HCT116 (cell line): ENCODE measurements around the gene MAPK10. TPM values are rescaled to one million over a fixed set of nuclear protein-coding genes. Genes with fewer than 3 reads are reported as not detected.

Source experiments
- ATAC-seq: fragments of 200-7000 bp; cut with Tn5 transposase; 2 replicates; pipeline ENCODE4 v1.9.1; 2020; ENCODE audit warnings: mild to moderate bottlenecking, moderate library complexity
- BruUV-seq: library from RNA; stranded (reverse); fragments of 400-500 nt; replicated peaks from 2 replicates; lab custom pipeline; 2021; lab: Mats Ljungman, UMichigan
- CTCF ChIA-PET: fragments of 300-600 bp; sonication (Branson Sonifier 250); formaldehyde crosslinking; loops from one replicate; lab custom pipeline; 2021; ENCODE audit warnings: antibody characterized with exemption; lab: Charles Lee
- POLR2A ChIA-PET: fragments of 300-600, 350-600 bp; sonication (Branson Sonifier 250); formaldehyde crosslinking; loops from one replicate; lab custom pipeline; 2021; ENCODE audit warnings: antibody characterized with exemption; lab: Charles Lee
- RAD21 ChIA-PET, 2 experiments: fragments of 300-600 bp; sonication (Branson Sonifier 250); formaldehyde crosslinking; loops; one replicate each; lab custom pipeline; 2023; ENCODE audit warnings: low total read pairs in 2 of 2; ENCODE audit not compliant: uncharacterized antibody in 2 of 2, unreplicated experiment in 2 of 2, low non-redundant PET in 1 of 2; lab: Charles Lee
- DNase-seq: peaks from one replicate; pipeline ENCODE4 v3.0.0-alpha.2; 2010; ENCODE audit warnings: low read depth, low spot score
- H2AFZ ChIP-seq: fragments of 200-600 bp; shearing (Covaris generic), sonication (generic); 2 replicates; pipeline ENCODE4 v1.6.1; 2017; ENCODE audit warnings: low read depth, mixed run types, mixed read lengths, antibody characterized with exemption, low read length; ENCODE audit not compliant: poor library complexity, severe bottlenecking
- H3K27ac ChIP-seq: 2 replicates; pipeline ENCODE4 v1.5.1; 2012; ENCODE audit warnings: low read depth, low read length
- H3K27me3 ChIP-seq: fragments of 200-600 bp; sonication (generic); 2 replicates; pipeline ENCODE4 v1.6.1; 2016; ENCODE audit warnings: mixed run types, low read length, mixed read lengths; ENCODE audit not compliant: insufficient read depth
- H3K36me3 ChIP-seq, 2 experiments: fragments of 200-500 bp in 1 of 2; fragments of 200-600 bp in 1 of 2; sonication (Bioruptor generic) in 1 of 2; sonication (generic) in 1 of 2; 2 replicates each; pipeline versions ENCODE4 v1.5.1 to v1.6.1; 2014 to 2016; ENCODE audit warnings: low read length in 2 of 2, inconsistent platforms in 1 of 2, mixed read lengths in 1 of 2, mixed run types in 1 of 2; ENCODE audit not compliant: insufficient read depth in 2 of 2, control insufficient read depth in 1 of 2
- H3K4me1 ChIP-seq, 2 experiments: fragments of 200-600 bp in 1 of 2; sonication (generic) in 1 of 2; 2 replicates each; pipeline versions ENCODE4 v1.5.1 to v1.6.1; 2012 to 2017; ENCODE audit warnings: low read length in 2 of 2, inconsistent platforms in 1 of 2, mild to moderate bottlenecking in 1 of 2, mixed read lengths in 1 of 2, mixed run types in 1 of 2, moderate library complexity in 1 of 2; ENCODE audit not compliant: insufficient read depth in 2 of 2, control insufficient read depth in 1 of 2
- H3K4me2 ChIP-seq: fragments of 200-600 bp; sonication (generic); 2 replicates; pipeline ENCODE4 v1.6.1; 2017; ENCODE audit warnings: mixed run types, low read length, mixed read lengths
- H3K4me3 ChIP-seq, 2 experiments: fragments of 200-600 bp in 1 of 2; sonication (generic) in 1 of 2; replicated peaks in 1 of 2; 2 replicates each; pipeline ENCODE4 v1.5.1; 2011 to 2016; ENCODE audit warnings: low read length in 2 of 2, control low read depth in 1 of 2, low read depth in 1 of 2, mild to moderate bottlenecking in 1 of 2, mixed read lengths in 1 of 2, mixed run types in 1 of 2
- H3K79me2 ChIP-seq: fragments of 200-600 bp; sonication (generic); 2 replicates; pipeline ENCODE4 v1.6.1; 2017; ENCODE audit warnings: mild to moderate bottlenecking, mixed run types, low read length, moderate library complexity, mixed read lengths; ENCODE audit not compliant: insufficient read depth
- H3K9ac ChIP-seq: fragments of 200-600 bp; sonication (generic); 2 replicates; pipeline ENCODE4 v1.6.1; 2016; ENCODE audit warnings: low read length, mixed read lengths
- H3K9me2 ChIP-seq: fragments of 200-600 bp; sonication (generic), shearing (Covaris generic); 2 replicates; pipeline ENCODE4 v1.6.1; 2017; ENCODE audit warnings: mixed run types, mild to moderate bottlenecking, moderate library complexity; ENCODE audit not compliant: insufficient read depth
- H3K9me3 ChIP-seq, 2 experiments: fragments of 200-500 bp in 1 of 2; fragments of 200-600 bp in 1 of 2; sonication (Bioruptor generic) in 1 of 2; sonication (generic) in 1 of 2; 2 replicates each; pipeline ENCODE4 v1.6.1; 2014 to 2017; ENCODE audit warnings: low read length in 2 of 2, mixed read lengths in 2 of 2, inconsistent platforms in 1 of 2, low read depth in 1 of 2, mild to moderate bottlenecking in 1 of 2, mixed run types in 1 of 2, moderate library complexity in 1 of 2; ENCODE audit not compliant: control insufficient read depth in 1 of 2, insufficient read depth in 1 of 2
- H4K20me1 ChIP-seq: fragments of 200-600 bp; sonication (generic), shearing (Covaris generic); 2 replicates; pipeline ENCODE4 v1.6.1; 2017; ENCODE audit warnings: mixed run types, mild to moderate bottlenecking, moderate library complexity; ENCODE audit not compliant: insufficient read depth
- CBX3 ChIP-seq: IDR thresholded peaks from 2 replicates; pipeline ENCODE4 v1.6.1; 2012; ENCODE audit warnings: low read depth
- CEBPB ChIP-seq: IDR thresholded peaks from 2 replicates; pipeline ENCODE4 v1.6.1; 2012; ENCODE audit warnings: low read depth
- EGR1 ChIP-seq: IDR thresholded peaks from 2 replicates; pipeline ENCODE4 v1.6.1; 2012; ENCODE audit warnings: low read depth
- ELF1 ChIP-seq: IDR thresholded peaks from 2 replicates; pipeline ENCODE4 v1.6.1; 2012; ENCODE audit warnings: low read depth, borderline replicate concordance
- EZH2 ChIP-seq: fragments of 200-600 bp; sonication (generic); IDR thresholded peaks from 2 replicates; pipeline ENCODE4 v1.6.1; 2017; ENCODE audit warnings: antibody characterized with exemption, mixed run types
- FOSL1 ChIP-seq: IDR thresholded peaks from 2 replicates; pipeline ENCODE4 v1.6.1; 2012; ENCODE audit warnings: low read depth
- JUND ChIP-seq: IDR thresholded peaks from 2 replicates; pipeline ENCODE4 v1.6.1; 2012
- POLR2A ChIP-seq: IDR thresholded peaks from 2 replicates; pipeline ENCODE4 v1.7.0; 2011; ENCODE audit warnings: borderline replicate concordance; ENCODE audit not compliant: insufficient read depth, insufficient read length; ENCODE audit errors: extremely low read depth
- RAD21 ChIP-seq: IDR thresholded peaks from 2 replicates; pipeline ENCODE4 v1.6.1; 2012; ENCODE audit warnings: low read depth, mild to moderate bottlenecking
- SIN3A ChIP-seq: IDR thresholded peaks from 2 replicates; pipeline ENCODE4 v1.6.1; 2012; ENCODE audit warnings: low read depth
- SP1 ChIP-seq: IDR thresholded peaks from 2 replicates; pipeline ENCODE4 v1.6.1; 2012; ENCODE audit warnings: low read depth
- SRF ChIP-seq: IDR thresholded peaks from 2 replicates; pipeline ENCODE4 v1.6.1; 2012; ENCODE audit warnings: low read depth
- TCF7L2 ChIP-seq: IDR thresholded peaks from 2 replicates; pipeline ENCODE4 v1.7.0; 2011; ENCODE audit warnings: borderline replicate concordance, inconsistent platforms; ENCODE audit not compliant: insufficient read depth, insufficient read length; ENCODE audit errors: extremely low read depth
- YY1 ChIP-seq: IDR thresholded peaks from 2 replicates; pipeline ENCODE4 v1.6.1; 2011; ENCODE audit warnings: low read length, low read depth, moderate library complexity, mild to moderate bottlenecking; ENCODE audit not compliant: insufficient replicate concordance; ENCODE audit errors: extremely low read depth
- ZNF274 ChIP-seq: fragments of 200-500 bp; sonication (Bioruptor generic); IDR thresholded peaks from 2 replicates; pipeline ENCODE4 v1.6.1; 2014; ENCODE audit warnings: mild to moderate bottlenecking, low read depth, low read length, inconsistent platforms
- intact Hi-C: fragments of 100-400 bp; cut with micrococcal nuclease; formaldehyde crosslinking; loops from 2 replicates; pipeline ENCODE4 v1.10.0; 2022
- total RNA-seq: library from RNA; stranded (reverse); gene quantifications from one replicate; pipeline ENCODE4 v1.2.1, GENCODE V29; 2021; ENCODE audit not compliant: unreplicated experiment
- TF ChIP-seq, protein P1 (sequence below), 3 experiments: fragments of 200-600 bp in 1 of 3; sonication (generic) in 1 of 3; IDR thresholded peaks in 2 of 3; conservative IDR thresholded peaks in 1 of 3; 2 replicates each; pipeline ENCODE4 v1.5.1; 2012 to 2017; ENCODE audit warnings: low read depth in 2 of 3, low read length in 2 of 3, antibody characterized with exemption in 1 of 3, borderline replicate concordance in 1 of 3, control low read depth in 1 of 3, mild to moderate bottlenecking in 1 of 3, mixed read lengths in 1 of 3, mixed run types in 1 of 3, moderate library complexity in 1 of 3; ENCODE audit not compliant: insufficient read depth in 1 of 3
- TF ChIP-seq, protein P2 (sequence below): IDR thresholded peaks from 2 replicates; pipeline ENCODE4 v1.6.1; 2012; ENCODE audit warnings: low read depth
- TF ChIP-seq, protein P3 (sequence below): IDR thresholded peaks from 2 replicates; pipeline ENCODE4 v1.6.1; 2011; ENCODE audit warnings: mild to moderate bottlenecking, low read length, moderate library complexity; ENCODE audit not compliant: insufficient replicate concordance; ENCODE audit errors: extremely low read depth
- TF ChIP-seq, protein P4 (sequence below): IDR thresholded peaks from 2 replicates; pipeline ENCODE4 v1.6.1; 2012

The MAPK10 gene
- total RNA-seq, 1 experiment from 2014 or later = 0.52 TPM

DNA sequence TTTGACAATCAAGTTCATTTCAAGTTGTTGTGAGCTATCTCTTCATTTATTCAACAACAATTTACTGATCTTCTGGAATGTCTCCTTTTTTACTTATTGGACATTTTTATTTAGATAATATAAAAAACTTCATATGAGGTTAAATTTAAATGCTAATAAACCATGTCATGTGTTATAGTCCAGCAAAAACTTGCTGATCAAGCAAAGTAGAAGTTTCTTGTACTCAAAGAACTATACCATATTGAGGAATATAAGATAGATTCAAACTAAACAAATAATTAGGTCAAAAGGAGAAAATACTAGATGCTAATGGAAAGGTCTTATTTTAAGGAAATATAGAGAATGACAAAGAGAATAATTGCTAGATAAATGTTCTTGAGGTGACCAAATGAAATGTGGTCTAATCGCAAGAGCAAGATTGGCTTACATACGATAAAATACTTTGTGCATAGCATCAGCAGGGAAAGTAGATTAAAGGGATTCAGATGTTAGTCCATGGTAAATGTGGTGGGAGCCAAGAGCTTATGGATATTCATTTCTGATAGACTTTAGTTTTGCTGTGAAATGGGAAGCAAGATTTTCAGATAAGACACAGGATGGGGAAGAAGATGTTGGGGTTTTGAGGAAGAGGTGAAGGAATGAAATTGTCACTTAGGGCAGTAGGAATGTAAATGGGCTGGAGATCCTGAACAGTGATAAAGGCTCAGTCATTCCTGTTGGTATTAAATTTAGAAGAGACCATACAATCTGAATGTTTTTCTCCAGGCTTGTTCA lies 229.5 kb downstream of the MAPK10 start:
- Histone ChIP-seq H3K9me3 (no peaks in the 10 kb centered on the region), H3K27ac (no peak overlapping the region), H3K27me3 (no peaks in the 10 kb centered on the region), H2AFZ (no peak overlapping the region), H3K36me3 (no peaks in the 10 kb centered on the region), H3K79me2 (no peaks in the 10 kb centered on the region), H3K4me1 (no peaks in the 10 kb centered on the region), H3K4me3 (no peak overlapping the region), H3K9me2 (no peaks in the 10 kb centered on the region), H4K20me1 (no peaks in the 10 kb centered on the region), H3K9ac (no peak overlapping the region), H3K4me2 (no peak overlapping the region)
- no TSS peak for BruUV-seq
- ChIA-PET CTCF (no interaction called here), RAD21 (no interaction called here), POLR2A (no interaction called here)
- intact Hi-C loops = no loop called here
- no peak for TF ChIP-seq EGR1
- no peak for TF ChIP-seq RAD21
- TF ChIP-seq CBX3 = no peak
- TF ChIP-seq SP1 = no peak
- TF ChIP-seq ELF1 = no peak
- TF ChIP-seq, protein P1, sequence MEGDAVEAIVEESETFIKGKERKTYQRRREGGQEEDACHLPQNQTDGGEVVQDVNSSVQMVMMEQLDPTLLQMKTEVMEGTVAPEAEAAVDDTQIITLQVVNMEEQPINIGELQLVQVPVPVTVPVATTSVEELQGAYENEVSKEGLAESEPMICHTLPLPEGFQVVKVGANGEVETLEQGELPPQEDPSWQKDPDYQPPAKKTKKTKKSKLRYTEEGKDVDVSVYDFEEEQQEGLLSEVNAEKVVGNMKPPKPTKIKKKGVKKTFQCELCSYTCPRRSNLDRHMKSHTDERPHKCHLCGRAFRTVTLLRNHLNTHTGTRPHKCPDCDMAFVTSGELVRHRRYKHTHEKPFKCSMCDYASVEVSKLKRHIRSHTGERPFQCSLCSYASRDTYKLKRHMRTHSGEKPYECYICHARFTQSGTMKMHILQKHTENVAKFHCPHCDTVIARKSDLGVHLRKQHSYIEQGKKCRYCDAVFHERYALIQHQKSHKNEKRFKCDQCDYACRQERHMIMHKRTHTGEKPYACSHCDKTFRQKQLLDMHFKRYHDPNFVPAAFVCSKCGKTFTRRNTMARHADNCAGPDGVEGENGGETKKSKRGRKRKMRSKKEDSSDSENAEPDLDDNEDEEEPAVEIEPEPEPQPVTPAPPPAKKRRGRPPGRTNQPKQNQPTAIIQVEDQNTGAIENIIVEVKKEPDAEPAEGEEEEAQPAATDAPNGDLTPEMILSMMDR (IDR thresholded peaks at IDR 0.05 in 2 of 3, conservative IDR thresholded peaks at IDR 0.05 in 1 of 3; ENCODE audit: borderline replicate concordance in 1 of 3, insufficient read depth in 1 of 3, low read depth in 2 of 3, low read length in 2 of 3) = no peak
- TF ChIP-seq, protein P2, sequence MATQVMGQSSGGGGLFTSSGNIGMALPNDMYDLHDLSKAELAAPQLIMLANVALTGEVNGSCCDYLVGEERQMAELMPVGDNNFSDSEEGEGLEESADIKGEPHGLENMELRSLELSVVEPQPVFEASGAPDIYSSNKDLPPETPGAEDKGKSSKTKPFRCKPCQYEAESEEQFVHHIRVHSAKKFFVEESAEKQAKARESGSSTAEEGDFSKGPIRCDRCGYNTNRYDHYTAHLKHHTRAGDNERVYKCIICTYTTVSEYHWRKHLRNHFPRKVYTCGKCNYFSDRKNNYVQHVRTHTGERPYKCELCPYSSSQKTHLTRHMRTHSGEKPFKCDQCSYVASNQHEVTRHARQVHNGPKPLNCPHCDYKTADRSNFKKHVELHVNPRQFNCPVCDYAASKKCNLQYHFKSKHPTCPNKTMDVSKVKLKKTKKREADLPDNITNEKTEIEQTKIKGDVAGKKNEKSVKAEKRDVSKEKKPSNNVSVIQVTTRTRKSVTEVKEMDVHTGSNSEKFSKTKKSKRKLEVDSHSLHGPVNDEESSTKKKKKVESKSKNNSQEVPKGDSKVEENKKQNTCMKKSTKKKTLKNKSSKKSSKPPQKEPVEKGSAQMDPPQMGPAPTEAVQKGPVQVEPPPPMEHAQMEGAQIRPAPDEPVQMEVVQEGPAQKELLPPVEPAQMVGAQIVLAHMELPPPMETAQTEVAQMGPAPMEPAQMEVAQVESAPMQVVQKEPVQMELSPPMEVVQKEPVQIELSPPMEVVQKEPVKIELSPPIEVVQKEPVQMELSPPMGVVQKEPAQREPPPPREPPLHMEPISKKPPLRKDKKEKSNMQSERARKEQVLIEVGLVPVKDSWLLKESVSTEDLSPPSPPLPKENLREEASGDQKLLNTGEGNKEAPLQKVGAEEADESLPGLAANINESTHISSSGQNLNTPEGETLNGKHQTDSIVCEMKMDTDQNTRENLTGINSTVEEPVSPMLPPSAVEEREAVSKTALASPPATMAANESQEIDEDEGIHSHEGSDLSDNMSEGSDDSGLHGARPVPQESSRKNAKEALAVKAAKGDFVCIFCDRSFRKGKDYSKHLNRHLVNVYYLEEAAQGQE = no peak
- no peak for TF ChIP-seq POLR2A
- no peak for TF ChIP-seq FOSL1
- TF ChIP-seq CEBPB = no peak
- TF ChIP-seq SRF = no peak
- TF ChIP-seq JUND = no peak
- TF ChIP-seq YY1 = no peak
- TF ChIP-seq TCF7L2 = no peak
- no peak for TF ChIP-seq ZNF274
- TF ChIP-seq SIN3A = no peak
- TF ChIP-seq, protein P3, sequence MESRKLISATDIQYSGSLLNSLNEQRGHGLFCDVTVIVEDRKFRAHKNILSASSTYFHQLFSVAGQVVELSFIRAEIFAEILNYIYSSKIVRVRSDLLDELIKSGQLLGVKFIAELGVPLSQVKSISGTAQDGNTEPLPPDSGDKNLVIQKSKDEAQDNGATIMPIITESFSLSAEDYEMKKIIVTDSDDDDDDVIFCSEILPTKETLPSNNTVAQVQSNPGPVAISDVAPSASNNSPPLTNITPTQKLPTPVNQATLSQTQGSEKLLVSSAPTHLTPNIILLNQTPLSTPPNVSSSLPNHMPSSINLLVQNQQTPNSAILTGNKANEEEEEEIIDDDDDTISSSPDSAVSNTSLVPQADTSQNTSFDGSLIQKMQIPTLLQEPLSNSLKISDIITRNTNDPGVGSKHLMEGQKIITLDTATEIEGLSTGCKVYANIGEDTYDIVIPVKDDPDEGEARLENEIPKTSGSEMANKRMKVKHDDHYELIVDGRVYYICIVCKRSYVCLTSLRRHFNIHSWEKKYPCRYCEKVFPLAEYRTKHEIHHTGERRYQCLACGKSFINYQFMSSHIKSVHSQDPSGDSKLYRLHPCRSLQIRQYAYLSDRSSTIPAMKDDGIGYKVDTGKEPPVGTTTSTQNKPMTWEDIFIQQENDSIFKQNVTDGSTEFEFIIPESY = no peak
- TF ChIP-seq, protein P4, sequence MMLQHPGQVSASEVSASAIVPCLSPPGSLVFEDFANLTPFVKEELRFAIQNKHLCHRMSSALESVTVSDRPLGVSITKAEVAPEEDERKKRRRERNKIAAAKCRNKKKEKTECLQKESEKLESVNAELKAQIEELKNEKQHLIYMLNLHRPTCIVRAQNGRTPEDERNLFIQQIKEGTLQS = no peak
- TF ChIP-seq EZH2 = no peak
- DNase-seq (no peak), ATAC-seq (no peak)
